ENCODE data around the gene AGBL3.
A peak's percentile ranks its signal among the peaks of the same experiment; 100 is the strongest.

The AGBL3 gene

DNA sequence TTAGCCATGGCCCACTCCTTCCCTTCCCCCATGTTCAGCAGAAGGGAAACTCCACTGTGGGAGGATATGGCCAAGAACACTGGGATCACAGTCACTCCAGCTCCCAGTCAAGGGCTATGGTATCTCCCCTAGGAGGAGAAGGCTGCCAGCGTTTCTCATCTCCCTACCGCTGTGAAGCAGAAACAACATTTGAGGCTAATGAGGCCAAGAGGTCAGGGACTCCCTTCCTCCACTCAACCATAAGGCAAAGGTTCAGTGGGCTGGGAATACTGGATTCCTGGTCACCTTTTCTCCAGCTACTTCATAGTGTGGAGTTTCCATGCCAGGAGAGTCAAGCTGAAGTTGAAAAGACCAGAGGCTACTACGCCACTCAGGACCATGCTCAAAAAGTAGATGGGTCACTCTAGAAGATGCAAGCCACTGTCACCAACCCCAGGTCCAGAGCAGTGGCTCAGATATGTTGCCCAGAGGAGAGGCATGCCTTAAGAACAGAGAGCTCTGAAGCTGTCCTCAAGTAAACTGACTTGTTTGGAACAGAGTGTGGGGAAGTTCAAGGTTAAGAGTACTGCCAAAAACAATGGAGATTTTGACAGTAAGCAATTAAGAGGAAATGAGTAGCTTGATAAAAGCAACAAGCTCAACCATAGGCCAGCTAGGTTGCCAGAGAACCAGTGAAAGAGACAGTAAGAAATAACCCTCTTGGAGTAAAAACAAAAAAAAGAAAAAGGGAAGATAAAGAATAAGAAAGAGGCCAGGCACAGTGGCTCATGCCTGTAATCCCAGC is 157.8 kb downstream of the AGBL3 start:
- no peak overlapping the region for H3K4me3 ChIP-seq (ENCODE audit: low read depth in 1 of 2, low read length in 2 of 2)
- no peak overlapping the region for H3K4me2 ChIP-seq (ENCODE audit: insufficient read depth, low read length)
- DNase-seq (no peak), ATAC-seq (ENCODE audit: insufficient read depth, low read depth) (no peak)
- H4K20me1 ChIP-seq (ENCODE audit: insufficient read depth, low read length): no peaks in the 10 kb centered on the region
- no peaks in the 10 kb centered on the region for H3K9me3 ChIP-seq (ENCODE audit: insufficient read depth, low read length, severe bottlenecking)
- no peak overlapping the region for H3K9ac ChIP-seq (ENCODE audit: low read depth, low read length)
- H3K4me1 ChIP-seq (ENCODE audit: insufficient read depth, low read length): peaks cover 21% of the 10 kb centered on the region
- no peaks in the 10 kb centered on the region for H3K79me2 ChIP-seq (ENCODE audit: insufficient read depth, low read length)
- H3K27ac ChIP-seq (ENCODE audit: low read length): no peak overlapping the region
- no peaks in the 10 kb centered on the region for H3K36me3 ChIP-seq (ENCODE audit: insufficient read depth, low read length)
- H2AFZ ChIP-seq (ENCODE audit: low read depth, low read length): no peak overlapping the region
- H3K27me3 ChIP-seq (ENCODE audit: insufficient read depth, low read length, poor library complexity): no peaks in the 10 kb centered on the region
- no peak for TF ChIP-seq EZH2 (IDR thresholded peaks at IDR 0.05; ENCODE audit: borderline replicate concordance, low read depth, low read length, severe bottlenecking)
- TF ChIP-seq, protein P1, sequence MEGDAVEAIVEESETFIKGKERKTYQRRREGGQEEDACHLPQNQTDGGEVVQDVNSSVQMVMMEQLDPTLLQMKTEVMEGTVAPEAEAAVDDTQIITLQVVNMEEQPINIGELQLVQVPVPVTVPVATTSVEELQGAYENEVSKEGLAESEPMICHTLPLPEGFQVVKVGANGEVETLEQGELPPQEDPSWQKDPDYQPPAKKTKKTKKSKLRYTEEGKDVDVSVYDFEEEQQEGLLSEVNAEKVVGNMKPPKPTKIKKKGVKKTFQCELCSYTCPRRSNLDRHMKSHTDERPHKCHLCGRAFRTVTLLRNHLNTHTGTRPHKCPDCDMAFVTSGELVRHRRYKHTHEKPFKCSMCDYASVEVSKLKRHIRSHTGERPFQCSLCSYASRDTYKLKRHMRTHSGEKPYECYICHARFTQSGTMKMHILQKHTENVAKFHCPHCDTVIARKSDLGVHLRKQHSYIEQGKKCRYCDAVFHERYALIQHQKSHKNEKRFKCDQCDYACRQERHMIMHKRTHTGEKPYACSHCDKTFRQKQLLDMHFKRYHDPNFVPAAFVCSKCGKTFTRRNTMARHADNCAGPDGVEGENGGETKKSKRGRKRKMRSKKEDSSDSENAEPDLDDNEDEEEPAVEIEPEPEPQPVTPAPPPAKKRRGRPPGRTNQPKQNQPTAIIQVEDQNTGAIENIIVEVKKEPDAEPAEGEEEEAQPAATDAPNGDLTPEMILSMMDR (IDR thresholded peaks at IDR 0.05; ENCODE audit: borderline replicate concordance, extremely low read depth, low read length, poor library complexity, severe bottlenecking): no peak

DNA sequence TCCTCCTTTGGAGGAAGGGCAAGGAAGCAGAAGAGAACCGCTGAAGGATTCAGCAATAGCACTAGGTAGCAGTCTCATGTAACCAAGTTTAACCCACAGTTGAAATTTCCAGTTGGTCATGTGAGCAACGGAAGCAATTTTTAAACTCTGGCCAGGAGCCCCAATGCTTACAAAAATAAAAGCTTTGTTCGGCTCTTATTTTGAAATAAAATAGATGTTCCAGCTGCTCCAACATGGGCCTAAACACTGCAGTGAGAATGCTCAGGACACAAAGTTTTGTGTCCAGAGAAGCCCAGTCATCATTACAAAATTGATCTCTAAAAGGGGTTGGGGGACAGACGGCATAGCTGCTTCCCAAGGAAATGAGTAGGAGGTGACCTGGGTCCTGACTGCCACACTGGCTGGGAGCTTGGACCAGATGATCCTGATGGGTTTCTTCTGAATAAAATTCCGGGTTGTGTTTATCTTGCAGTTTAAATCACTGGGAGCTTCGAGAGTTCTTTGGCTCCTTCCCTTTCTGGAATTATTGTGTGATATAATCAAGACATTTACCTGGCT is 161.1 kb downstream of the AGBL3 start:
- H4K20me1 ChIP-seq (ENCODE audit: insufficient read depth, low read length): no peaks in the 10 kb centered on the region
- no peak for TF ChIP-seq EZH2 (IDR thresholded peaks at IDR 0.05; ENCODE audit: borderline replicate concordance, low read depth, low read length, severe bottlenecking)
- TF ChIP-seq, protein P1 (IDR thresholded peaks at IDR 0.05; ENCODE audit: borderline replicate concordance, extremely low read depth, low read length, poor library complexity, severe bottlenecking): no peak
- peak overlapping the region in 1 of 2 experiments; percentile 55; a peak in 2 of 4 replicates for H3K4me3 ChIP-seq (ENCODE audit: low read depth in 1 of 2, low read length in 2 of 2)
- peak overlapping the region; percentile 80 for H2AFZ ChIP-seq (ENCODE audit: low read depth, low read length)
- H3K9me3 ChIP-seq (ENCODE audit: insufficient read depth, low read length, severe bottlenecking): no peaks in the 10 kb centered on the region
- H3K27me3 ChIP-seq (ENCODE audit: insufficient read depth, low read length, poor library complexity): no peaks in the 10 kb centered on the region
- peaks cover 26% of the 10 kb centered on the region for H3K4me1 ChIP-seq (ENCODE audit: insufficient read depth, low read length)
- H3K9ac ChIP-seq (ENCODE audit: low read depth, low read length): peak overlapping the region; percentile 44
- no peaks in the 10 kb centered on the region for H3K36me3 ChIP-seq (ENCODE audit: insufficient read depth, low read length)
- peak overlapping the region; percentile 65 for H3K4me2 ChIP-seq (ENCODE audit: insufficient read depth, low read length)
- DNase-seq (no peak), ATAC-seq (ENCODE audit: insufficient read depth, low read depth) (no peak)
- H3K27ac ChIP-seq (ENCODE audit: low read length): peak overlapping the region; percentile 3; the same call in 1 of the 2 replicates
- H3K79me2 ChIP-seq (ENCODE audit: insufficient read depth, low read length): no peaks in the 10 kb centered on the region

DNA sequence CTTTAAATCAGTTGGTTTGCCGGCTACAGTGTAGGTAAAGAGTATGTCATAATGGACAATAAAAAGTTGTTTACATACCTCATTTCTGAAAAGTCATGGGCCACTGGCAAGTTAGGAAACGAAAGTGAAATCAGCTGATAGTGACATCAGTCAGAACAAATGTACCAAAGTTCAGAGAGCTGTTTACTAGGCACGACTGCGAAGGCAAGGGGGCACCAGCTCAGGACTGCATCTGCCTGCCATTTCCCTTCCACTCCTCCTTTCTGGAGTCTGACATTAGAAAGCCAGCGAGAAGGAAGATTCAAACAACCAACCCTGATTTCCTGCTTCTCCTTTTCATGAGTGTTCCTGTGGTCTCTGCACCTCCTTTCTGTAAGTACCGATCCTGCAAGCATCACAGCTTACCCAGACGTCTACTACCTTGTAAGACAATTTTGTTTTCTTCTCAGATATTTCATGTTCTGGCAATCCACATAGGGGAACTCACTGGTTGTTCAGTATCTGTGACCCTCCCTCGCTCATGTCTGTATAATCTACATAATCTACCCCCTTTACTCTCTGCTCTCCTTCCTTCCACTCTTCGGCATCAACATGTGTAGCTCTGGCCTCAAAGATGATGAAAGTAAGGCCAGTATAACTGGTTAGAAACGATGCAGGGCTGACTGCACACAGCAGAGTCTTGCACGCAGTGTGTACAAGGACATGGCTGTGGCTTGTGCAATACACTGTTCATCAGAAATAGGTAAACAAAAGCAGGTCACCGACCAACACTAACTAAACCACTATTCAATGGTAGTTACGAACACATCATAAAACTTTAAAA is 161.8 kb downstream of the AGBL3 start, which contains the start of gene TMEM140:
Gene TMEM140 (plus strand): TSS at position 174 of the 823 bp plus-strand sequence. CDS start 16,370 bp downstream, outside the sequence.
- Histone ChIP-seq H3K36me3 (ENCODE audit: insufficient read depth, low read length) (no peaks in the 10 kb centered on the region), H3K79me2 (ENCODE audit: insufficient read depth, low read length) (no peaks in the 10 kb centered on the region), H3K4me3 (ENCODE audit: low read depth in 1 of 2, low read length in 2 of 2) (peak within 1 kb of the TSS; percentile 1 to 55; a peak in 3 of 4 replicates), H3K9ac (ENCODE audit: low read depth, low read length) (peak within 1 kb of the TSS; percentile 44), H3K27me3 (ENCODE audit: insufficient read depth, low read length, poor library complexity) (no peaks in the 10 kb centered on the region), H3K9me3 (ENCODE audit: insufficient read depth, low read length, severe bottlenecking) (no peaks in the 10 kb centered on the region), H3K4me1 (ENCODE audit: insufficient read depth, low read length) (peaks cover 26% of the 10 kb centered on the region), H3K27ac (ENCODE audit: low read length) (peak within 1 kb of the TSS; percentile 61), H3K4me2 (ENCODE audit: insufficient read depth, low read length) (peak within 1 kb of the TSS; percentile 65), H4K20me1 (ENCODE audit: insufficient read depth, low read length) (no peaks in the 10 kb centered on the region), H2AFZ (ENCODE audit: low read depth, low read length) (peak within 1 kb of the TSS; percentile 80)
- DNase-seq (peak; percentile 61), ATAC-seq (ENCODE audit: insufficient read depth, low read depth) (peak; percentile 89)
- TF ChIP-seq EZH2 (IDR thresholded peaks at IDR 0.05; ENCODE audit: borderline replicate concordance, low read depth, low read length, severe bottlenecking): no peak
- TF ChIP-seq, protein P1 (IDR thresholded peaks at IDR 0.05; ENCODE audit: borderline replicate concordance, extremely low read depth, low read length, poor library complexity, severe bottlenecking): peak; percentile 14

Data from DND-41 (cell line).